ENCODE results near the gene CDH20. TPM values are rescaled to one million over a fixed set of nuclear protein-coding genes. Genes with fewer than 3 reads are reported as not detected.
"Not testable (repeated sequence)": the region's sequence is repeated elsewhere in the genome, so short reads cannot be mapped to it uniquely, and the experiment has no call there.

The CDH20 gene
- total and polyA plus RNA-seq, 5 donors from 2014 or later: 0.06 to 0.25 TPM; not detected in 3

GRCh38 chr18:61350578-61350977 lies 17.3 kb downstream of the CDH20 start:
- H3K27ac Mint-ChIP-seq: no peak overlapping the region
- no peaks in the 10 kb centered on the region for H3K36me3 ChIP-seq (ENCODE audit: control insufficient read depth, insufficient read depth, low read length)
- no peaks in the 10 kb centered on the region for H3K4me1 Mint-ChIP-seq
- H3K36me3 Mint-ChIP-seq: no peaks in the 10 kb centered on the region
- H3K4me3 Mint-ChIP-seq: no peak overlapping the region
- no peaks in the 10 kb centered on the region for H3K9me3 ChIP-seq (ENCODE audit: control insufficient read depth in 2 of 2, low read length in 2 of 2)
- H3K27ac ChIP-seq (ENCODE audit: insufficient read depth, low read length, poor library complexity, severe bottlenecking): no peak overlapping the region
- H3K27me3 ChIP-seq (ENCODE audit: control insufficient read depth, insufficient read depth, low read length): no peaks in the 10 kb centered on the region
- no peak for ATAC-seq (ENCODE audit: low read depth in 2 of 2)
- DNase-seq: no peak
- no peaks in the 10 kb centered on the region for H3K4me1 ChIP-seq (ENCODE audit: control insufficient read depth, insufficient read depth, low read length, poor library complexity, severe bottlenecking)
- H3K9me3 Mint-ChIP-seq: peaks cover 0 to 1% (median 0%) of the 10 kb centered on the region in 7 donors
- H3K27me3 Mint-ChIP-seq: no peaks in the 10 kb centered on the region
- H3K4me3 ChIP-seq (ENCODE audit: low read depth, low read length): no peak overlapping the region

GRCh38 chr18:61352059-61352458 lies 18.8 kb downstream of the CDH20 start:
- no peaks in the 10 kb centered on the region for H3K4me1 ChIP-seq (ENCODE audit: control insufficient read depth, insufficient read depth, low read length, poor library complexity, severe bottlenecking)
- Mint-ChIP-seq H3K27me3 (no peaks in the 10 kb centered on the region), H3K27ac (no peak overlapping the region), H3K4me3 (no peak overlapping the region), H3K4me1 (no peaks in the 10 kb centered on the region), H3K9me3 (peaks cover 0 to 2% (median 0%) of the 10 kb centered on the region in 7 donors), H3K36me3 (no peaks in the 10 kb centered on the region)
- no peaks in the 10 kb centered on the region for H3K9me3 ChIP-seq (ENCODE audit: control insufficient read depth in 2 of 2, low read length in 2 of 2)
- H3K4me3 ChIP-seq (ENCODE audit: low read depth, low read length): no peak overlapping the region
- DNase-seq (no peak), ATAC-seq (ENCODE audit: low read depth in 2 of 2) (no peak)
- H3K27ac ChIP-seq (ENCODE audit: insufficient read depth, low read length, poor library complexity, severe bottlenecking): no peak overlapping the region
- H3K27me3 ChIP-seq (ENCODE audit: control insufficient read depth, insufficient read depth, low read length): no peaks in the 10 kb centered on the region
- no peaks in the 10 kb centered on the region for H3K36me3 ChIP-seq (ENCODE audit: control insufficient read depth, insufficient read depth, low read length)

GRCh38 chr18:61352611-61353010 lies 19.4 kb downstream of the CDH20 start:
- no peak overlapping the region for H3K27ac Mint-ChIP-seq
- Histone ChIP-seq H3K27ac (ENCODE audit: insufficient read depth, low read length, poor library complexity, severe bottlenecking) (no peak overlapping the region), H3K9me3 (ENCODE audit: control insufficient read depth in 2 of 2, low read length in 2 of 2) (no peaks in the 10 kb centered on the region), H3K4me3 (ENCODE audit: low read depth, low read length) (no peak overlapping the region), H3K36me3 (ENCODE audit: control insufficient read depth, insufficient read depth, low read length) (no peaks in the 10 kb centered on the region), H3K27me3 (ENCODE audit: control insufficient read depth, insufficient read depth, low read length) (no peaks in the 10 kb centered on the region), H3K4me1 (ENCODE audit: control insufficient read depth, insufficient read depth, low read length, poor library complexity, severe bottlenecking) (no peaks in the 10 kb centered on the region)
- H3K36me3 Mint-ChIP-seq: no peaks in the 10 kb centered on the region
- no peaks in the 10 kb centered on the region for H3K27me3 Mint-ChIP-seq
- no peak overlapping the region for H3K4me3 Mint-ChIP-seq
- DNase-seq (no peak), ATAC-seq (ENCODE audit: low read depth in 2 of 2) (no peak)
- H3K9me3 Mint-ChIP-seq: peaks cover 0 to 2% (median 0%) of the 10 kb centered on the region in 7 donors
- H3K4me1 Mint-ChIP-seq: no peaks in the 10 kb centered on the region

DNA sequence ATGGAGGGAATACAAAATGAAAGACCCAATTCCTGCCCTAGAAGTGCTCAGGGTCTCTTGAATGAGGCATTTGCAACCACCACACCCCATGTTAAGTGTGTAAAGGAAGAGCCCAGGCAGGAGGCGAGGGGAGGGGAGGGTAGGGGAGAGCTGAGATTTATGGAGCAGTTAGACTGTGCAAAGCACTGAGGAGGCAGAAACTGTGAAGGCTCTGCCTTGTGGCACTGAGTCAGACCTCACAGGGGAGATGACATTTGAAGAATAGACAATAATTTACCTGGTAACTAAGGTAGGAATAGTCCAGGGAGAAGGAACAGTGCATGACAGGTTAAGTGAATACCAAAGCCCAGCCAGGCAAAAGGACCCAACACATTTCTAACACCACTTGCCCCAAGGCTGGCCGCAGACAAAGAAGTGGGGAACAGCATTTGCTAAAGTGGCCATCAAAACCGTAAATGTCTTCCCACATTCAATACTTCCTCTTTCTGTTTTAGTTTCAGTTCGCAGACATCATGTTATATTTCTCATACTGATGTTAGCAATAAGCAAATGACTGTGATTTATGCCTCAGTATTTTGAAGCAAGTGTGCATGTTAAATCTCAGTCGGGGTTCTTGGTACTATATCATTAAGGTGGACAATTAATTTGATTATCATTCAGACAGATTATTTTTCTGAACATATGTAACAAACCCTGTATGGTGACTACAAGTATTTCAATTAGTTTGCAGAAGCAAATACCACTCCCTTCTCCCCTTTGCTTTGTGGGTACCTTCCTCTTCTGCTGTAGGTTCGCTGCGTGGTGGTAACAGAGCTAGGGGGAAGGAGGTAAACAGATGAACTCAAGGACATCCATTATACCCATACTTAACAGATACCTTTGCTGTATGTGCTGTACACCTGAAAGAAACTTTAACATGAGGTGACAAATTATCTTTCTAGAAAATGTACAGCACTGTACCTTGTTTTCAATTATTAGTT lies 27.5 kb downstream of the CDH20 start:
- Histone ChIP-seq H3K4me1 (ENCODE audit: control insufficient read depth, insufficient read depth, low read length, poor library complexity, severe bottlenecking) (no peaks in the 10 kb centered on the region), H3K36me3 (ENCODE audit: control insufficient read depth, insufficient read depth, low read length) (no peaks in the 10 kb centered on the region), H3K27me3 (ENCODE audit: control insufficient read depth, insufficient read depth, low read length) (no peaks in the 10 kb centered on the region), H3K4me3 (ENCODE audit: low read depth, low read length) (peak overlapping the region; percentile 19), H3K9me3 (ENCODE audit: control insufficient read depth in 2 of 2, low read length in 2 of 2) (no peaks in the 10 kb centered on the region), H3K27ac (ENCODE audit: insufficient read depth, low read length, poor library complexity, severe bottlenecking) (no peak overlapping the region)
- peak overlapping the region in 1 of 4 donors; percentile 63 for H3K4me3 Mint-ChIP-seq
- H3K27ac Mint-ChIP-seq: peak overlapping the region in 2 of 3 donors; percentile 8 to 36
- DNase-seq (no peak), ATAC-seq (ENCODE audit: low read depth in 2 of 2) (no peak)
- H3K4me1 Mint-ChIP-seq: peaks cover 0 to 4% (median under 1%) of the 10 kb centered on the region in 4 donors
- no peaks in the 10 kb centered on the region for H3K36me3 Mint-ChIP-seq
- peaks cover 0 to 4% (median 0%) of the 10 kb centered on the region in 7 donors for H3K9me3 Mint-ChIP-seq
- H3K27me3 Mint-ChIP-seq: no peaks in the 10 kb centered on the region

DNA sequence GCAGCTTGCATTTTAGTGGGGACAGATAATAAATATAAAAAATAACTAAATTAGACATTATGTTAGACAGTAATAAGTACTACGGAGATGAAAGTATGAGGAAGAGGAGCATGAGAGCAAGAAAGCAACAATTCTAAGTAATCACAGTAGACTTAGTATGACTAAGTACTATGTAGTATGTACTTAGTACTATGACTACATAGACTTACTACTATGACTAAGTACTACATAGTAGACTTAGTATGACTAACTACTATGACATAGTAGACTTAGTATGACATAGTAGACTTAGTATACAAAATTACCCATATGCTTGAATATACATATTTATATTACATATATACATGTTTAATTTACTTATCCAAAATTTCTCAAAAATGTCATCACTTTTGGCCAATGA lies 29.3 kb downstream of the CDH20 start:
- no peaks in the 10 kb centered on the region for H3K36me3 ChIP-seq (ENCODE audit: control insufficient read depth, insufficient read depth, low read length)
- Mint-ChIP-seq H3K27me3 (no peaks in the 10 kb centered on the region), H3K27ac (no peak overlapping the region), H3K4me3 (no peak overlapping the region), H3K36me3 (no peaks in the 10 kb centered on the region), H3K9me3 (peaks cover 0 to 5% (median 0%) of the 10 kb centered on the region in 7 donors), H3K4me1 (peaks cover 0 to 4% (median under 1%) of the 10 kb centered on the region in 4 donors)
- H3K9me3 ChIP-seq (ENCODE audit: control insufficient read depth in 2 of 2, low read length in 2 of 2): no peaks in the 10 kb centered on the region
- no peak overlapping the region for H3K4me3 ChIP-seq (ENCODE audit: low read depth, low read length)
- no peak overlapping the region for H3K27ac ChIP-seq (ENCODE audit: insufficient read depth, low read length, poor library complexity, severe bottlenecking)
- DNase-seq (no peak), ATAC-seq (ENCODE audit: low read depth in 2 of 2) (no peak)
- H3K4me1 ChIP-seq (ENCODE audit: control insufficient read depth, insufficient read depth, low read length, poor library complexity, severe bottlenecking): no peaks in the 10 kb centered on the region
- H3K27me3 ChIP-seq (ENCODE audit: control insufficient read depth, insufficient read depth, low read length): no peaks in the 10 kb centered on the region

DNA sequence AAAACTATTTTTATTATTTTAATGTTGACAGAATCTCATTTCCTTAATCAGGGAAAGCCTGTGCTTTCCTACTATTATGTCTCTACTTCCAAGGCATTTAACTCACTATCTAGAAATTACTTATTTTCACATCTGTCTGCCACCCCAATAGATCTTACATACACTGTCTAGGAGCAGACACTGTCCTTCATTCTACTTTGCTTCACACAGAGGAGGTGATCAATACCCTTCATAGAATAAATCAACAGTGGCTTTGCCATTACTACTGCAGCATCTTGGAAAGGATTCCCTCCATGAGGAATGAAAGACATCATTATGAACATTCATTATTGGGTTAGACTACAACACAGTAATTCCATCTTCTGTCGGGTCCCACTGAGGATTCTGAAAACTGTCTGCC lies 31.7 kb downstream of the CDH20 start:
- Histone ChIP-seq H3K4me1 (ENCODE audit: control insufficient read depth, insufficient read depth, low read length, poor library complexity, severe bottlenecking) (no peaks in the 10 kb centered on the region), H3K9me3 (ENCODE audit: control insufficient read depth in 2 of 2, low read length in 2 of 2) (no peaks in the 10 kb centered on the region), H3K27ac (ENCODE audit: insufficient read depth, low read length, poor library complexity, severe bottlenecking) (no peak overlapping the region), H3K27me3 (ENCODE audit: control insufficient read depth, insufficient read depth, low read length) (no peaks in the 10 kb centered on the region), H3K36me3 (ENCODE audit: control insufficient read depth, insufficient read depth, low read length) (no peaks in the 10 kb centered on the region), H3K4me3 (ENCODE audit: low read depth, low read length) (no peak overlapping the region)
- ATAC-seq (ENCODE audit: low read depth in 2 of 2) (no peak), DNase-seq (no peak)
- Mint-ChIP-seq H3K9me3 (peaks cover 0 to 5% (median 0%) of the 10 kb centered on the region in 7 donors), H3K27me3 (no peaks in the 10 kb centered on the region), H3K36me3 (no peaks in the 10 kb centered on the region), H3K27ac (no peak overlapping the region), H3K4me1 (peaks cover 0 to 4% (median under 1%) of the 10 kb centered on the region in 4 donors), H3K4me3 (no peak overlapping the region)

DNA sequence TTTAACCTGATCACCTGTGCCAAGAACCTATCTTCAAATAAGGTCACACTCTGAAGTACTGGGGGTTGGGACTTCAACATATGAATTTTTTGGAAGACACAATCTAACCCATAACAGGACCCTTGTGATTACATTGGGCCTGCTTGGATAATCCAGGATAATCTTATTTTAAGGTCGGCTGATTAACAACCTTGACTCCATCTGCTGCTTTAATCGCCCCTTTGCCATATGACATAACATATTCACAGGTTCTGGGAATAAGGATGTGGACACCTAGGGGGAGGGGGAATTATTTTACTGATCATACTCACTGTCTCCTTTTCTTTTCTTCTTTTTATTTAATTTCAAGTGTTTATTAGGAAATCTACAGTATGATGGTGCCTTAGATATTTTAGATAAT lies 34.8 kb downstream of the CDH20 start:
- Mint-ChIP-seq H3K36me3 (no peaks in the 10 kb centered on the region), H3K4me1 (no peaks in the 10 kb centered on the region), H3K4me3 (no peak overlapping the region), H3K9me3 (peaks cover 0 to 5% (median 0%) of the 10 kb centered on the region in 7 donors), H3K27ac (no peak overlapping the region), H3K27me3 (no peaks in the 10 kb centered on the region)
- H3K9me3 ChIP-seq (ENCODE audit: control insufficient read depth in 2 of 2, low read length in 2 of 2): no peaks in the 10 kb centered on the region
- no peaks in the 10 kb centered on the region for H3K27me3 ChIP-seq (ENCODE audit: control insufficient read depth, insufficient read depth, low read length)
- no peak for DNase-seq
- no peak for ATAC-seq (ENCODE audit: low read depth in 2 of 2)
- no peaks in the 10 kb centered on the region for H3K4me1 ChIP-seq (ENCODE audit: control insufficient read depth, insufficient read depth, low read length, poor library complexity, severe bottlenecking)
- H3K36me3 ChIP-seq (ENCODE audit: control insufficient read depth, insufficient read depth, low read length): no peaks in the 10 kb centered on the region
- H3K4me3 ChIP-seq (ENCODE audit: low read depth, low read length): no peak overlapping the region
- no peak overlapping the region for H3K27ac ChIP-seq (ENCODE audit: insufficient read depth, low read length, poor library complexity, severe bottlenecking)

DNA sequence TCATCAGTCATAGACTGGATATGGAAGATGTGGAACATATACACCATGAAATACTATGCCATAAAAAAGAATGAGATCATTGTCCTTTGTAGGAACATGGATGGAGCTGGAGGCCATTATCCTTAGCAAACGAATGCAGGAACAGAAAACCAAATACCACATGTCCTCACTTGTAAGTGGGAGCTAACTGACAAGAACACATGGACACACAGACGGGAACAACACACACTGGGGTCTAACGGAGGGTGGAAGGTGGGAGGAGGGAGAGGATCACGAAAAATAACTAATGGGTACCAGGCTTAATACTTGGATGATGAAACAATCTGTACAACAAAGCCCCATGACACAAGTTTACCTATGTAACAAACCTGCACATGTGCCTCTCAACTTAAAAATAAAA lies 36.4 kb downstream of the CDH20 start:
- not testable (repeated sequence) for DNase-seq; H3K4me3 Mint-ChIP-seq; H3K27me3 Mint-ChIP-seq; H3K27ac ChIP-seq (ENCODE audit: insufficient read depth, low read length, poor library complexity, severe bottlenecking); H3K36me3 Mint-ChIP-seq; H3K27me3 ChIP-seq (ENCODE audit: control insufficient read depth, insufficient read depth, low read length); H3K4me3 ChIP-seq (ENCODE audit: low read depth, low read length); H3K4me1 ChIP-seq (ENCODE audit: control insufficient read depth, insufficient read depth, low read length, poor library complexity, severe bottlenecking); ATAC-seq (ENCODE audit: low read depth in 2 of 2); H3K27ac Mint-ChIP-seq; H3K9me3 Mint-ChIP-seq; H3K9me3 ChIP-seq (ENCODE audit: control insufficient read depth in 2 of 2, low read length in 2 of 2); H3K36me3 ChIP-seq (ENCODE audit: control insufficient read depth, insufficient read depth, low read length); H3K4me1 Mint-ChIP-seq
